Measurements from ENCODE around the gene LRCH1. TPM values are rescaled to one million over a fixed set of nuclear protein-coding genes. Genes with fewer than 3 reads are reported as not detected.
"Not testable (repeated sequence)": the region's sequence is repeated elsewhere in the genome, so short reads cannot be mapped to it uniquely, and the experiment has no call there.

The LRCH1 gene
- polyA plus RNA-seq, 1 donor from 2014 or later = 7.6 TPM

GRCh38 chr13:46738055-46738454, 185.1 kb downstream of the LRCH1 start:
- Mint-ChIP-seq H3K9me3 (no peaks in the 10 kb centered on the region), H3K27ac (no peak overlapping the region), H3K27me3 (no peaks in the 10 kb centered on the region), H3K4me1 (no peaks in the 10 kb centered on the region), H3K4me3 (no peak overlapping the region), H3K36me3 (no peaks in the 10 kb centered on the region)

- H3K27me3 Mint-ChIP-seq = no peaks in the 10 kb centered on the region
- no peak overlapping the region for H3K4me3 Mint-ChIP-seq
- H3K36me3 Mint-ChIP-seq = no peaks in the 10 kb centered on the region
- no peaks in the 10 kb centered on the region for H3K9me3 Mint-ChIP-seq
- H3K27ac Mint-ChIP-seq = no peak overlapping the region
- no peaks in the 10 kb centered on the region for H3K4me1 Mint-ChIP-seq
Observed at GRCh38 chr13:46738766-46739165, 185.8 kb downstream of the LRCH1 start.

GRCh38 chr13:46739447-46740098, 186.6 kb downstream of the LRCH1 start:
- no peaks in the 10 kb centered on the region for H3K27me3 Mint-ChIP-seq
- no peak overlapping the region for H3K4me3 Mint-ChIP-seq

DNA sequence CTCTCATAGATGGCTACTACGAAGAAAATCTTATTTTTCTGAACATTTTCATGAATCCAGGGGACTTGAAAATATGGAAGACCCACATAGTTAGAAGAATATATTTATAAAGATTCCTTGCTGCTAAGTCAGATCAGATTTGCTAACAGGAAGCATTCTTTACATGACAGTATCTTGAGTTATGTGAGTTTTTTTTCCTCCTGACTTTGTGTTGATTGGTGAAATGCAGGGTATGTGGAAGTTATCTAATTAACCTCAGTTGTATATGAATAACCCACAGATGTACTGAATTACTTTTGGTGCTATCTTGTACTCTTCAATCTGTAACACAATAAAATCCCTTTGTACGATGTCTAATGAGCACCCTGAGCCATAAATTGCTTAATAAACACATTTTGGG, 190.2 kb downstream of the LRCH1 start:
- H3K27ac Mint-ChIP-seq = no peak overlapping the region
- H3K9me3 Mint-ChIP-seq = no peaks in the 10 kb centered on the region
- H3K27me3 Mint-ChIP-seq = no peaks in the 10 kb centered on the region
- no peak overlapping the region for H3K4me3 Mint-ChIP-seq
- H3K4me1 Mint-ChIP-seq = no peaks in the 10 kb centered on the region
- peaks cover 7% of the 10 kb centered on the region for H3K36me3 Mint-ChIP-seq

More at GRCh38 chr13:46739447-46740098, 186.6 kb downstream of the LRCH1 start:
- Mint-ChIP-seq H3K27ac (no peak overlapping the region), H3K4me1 (no peaks in the 10 kb centered on the region), H3K9me3 (no peaks in the 10 kb centered on the region), H3K36me3 (no peaks in the 10 kb centered on the region)

DNA sequence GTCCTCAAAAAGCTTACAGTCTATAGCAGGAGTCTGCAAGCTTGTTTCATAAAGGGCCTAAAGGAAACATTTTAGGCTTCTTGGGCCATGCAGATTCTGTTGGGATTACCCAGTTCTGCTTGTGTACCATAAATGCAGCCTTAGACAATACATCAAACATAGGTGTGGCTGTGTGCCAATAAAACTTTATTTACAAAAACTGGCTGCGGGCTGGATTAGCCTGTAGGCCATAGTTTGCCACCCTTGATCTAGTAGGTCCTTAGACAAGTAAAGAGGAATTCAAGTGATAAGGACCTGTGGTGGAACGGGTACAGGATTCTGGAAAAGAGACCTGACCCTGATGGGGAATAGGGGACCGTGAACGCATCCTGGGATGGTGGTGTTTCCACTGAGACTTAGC, 192.1 kb downstream of the LRCH1 start:
- no peak overlapping the region for H3K4me3 Mint-ChIP-seq
- H3K27ac Mint-ChIP-seq = peak overlapping the region in 1 of 3 donors; percentile 87
- H3K36me3 Mint-ChIP-seq = peaks cover 7% of the 10 kb centered on the region
- H3K4me1 Mint-ChIP-seq = peaks cover 0 to 2% (median 0%) of the 10 kb centered on the region in 3 donors
- H3K9me3 Mint-ChIP-seq = no peaks in the 10 kb centered on the region
- H3K27me3 Mint-ChIP-seq = no peaks in the 10 kb centered on the region

GRCh38 chr13:46745706-46746105, 192.7 kb downstream of the LRCH1 start:
- Mint-ChIP-seq H3K27me3 (no peaks in the 10 kb centered on the region), H3K36me3 (peaks cover 7% of the 10 kb centered on the region), H3K4me3 (no peak overlapping the region), H3K9me3 (no peaks in the 10 kb centered on the region), H3K27ac (no peak overlapping the region), H3K4me1 (peaks cover 0 to 2% (median under 1%) of the 10 kb centered on the region in 3 donors)

- no peaks in the 10 kb centered on the region for H3K9me3 Mint-ChIP-seq
- H3K36me3 Mint-ChIP-seq = peaks cover 7% of the 10 kb centered on the region
- peaks cover 9 to 14% (median 10%) of the 10 kb centered on the region in 3 donors for H3K4me1 Mint-ChIP-seq
- H3K27me3 Mint-ChIP-seq = no peaks in the 10 kb centered on the region
- H3K4me3 Mint-ChIP-seq = no peak overlapping the region
- H3K27ac Mint-ChIP-seq = peak overlapping the region in 1 of 3 donors; percentile 63
Observed at GRCh38 chr13:46747031-46747820, 194.3 kb downstream of the LRCH1 start.

DNA sequence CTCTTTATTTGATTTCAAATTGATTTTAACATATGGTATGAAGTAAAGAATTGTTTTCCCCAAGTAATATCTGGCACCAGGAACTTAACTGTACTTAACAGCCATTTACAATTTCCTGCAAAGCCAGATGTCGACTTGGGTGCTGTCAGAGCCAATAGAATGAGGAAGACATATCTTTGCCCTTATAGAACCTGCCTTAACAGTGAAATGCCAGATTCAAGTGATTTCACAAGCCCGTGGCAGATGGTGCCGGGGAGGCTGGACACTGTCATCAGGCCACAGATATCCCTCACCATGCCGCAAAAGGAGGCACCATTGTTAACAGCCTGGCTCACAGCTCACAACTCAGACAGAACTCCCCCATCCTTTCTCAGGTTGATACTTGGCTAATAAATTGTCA, 195.3 kb downstream of the LRCH1 start:
- peaks cover 10 to 14% (median 11%) of the 10 kb centered on the region in 3 donors for H3K4me1 Mint-ChIP-seq
- H3K27ac Mint-ChIP-seq = no peak overlapping the region

GRCh38 chr13:46749951-46750350, 197.0 kb downstream of the LRCH1 start:
- peak overlapping the region in 1 of 3 donors; percentile 16 for H3K27ac Mint-ChIP-seq
- H3K4me3 Mint-ChIP-seq = no peak overlapping the region
- peaks cover 10 to 14% (median 11%) of the 10 kb centered on the region in 3 donors for H3K4me1 Mint-ChIP-seq
- H3K27me3 Mint-ChIP-seq = no peaks in the 10 kb centered on the region
- peaks cover 7% of the 10 kb centered on the region for H3K36me3 Mint-ChIP-seq
- H3K9me3 Mint-ChIP-seq = no peaks in the 10 kb centered on the region

More for the DNA sequence above, 195.3 kb downstream of the LRCH1 start:
- Mint-ChIP-seq H3K4me3 (no peak overlapping the region), H3K9me3 (no peaks in the 10 kb centered on the region), H3K36me3 (peaks cover 7% of the 10 kb centered on the region), H3K27me3 (no peaks in the 10 kb centered on the region)

DNA sequence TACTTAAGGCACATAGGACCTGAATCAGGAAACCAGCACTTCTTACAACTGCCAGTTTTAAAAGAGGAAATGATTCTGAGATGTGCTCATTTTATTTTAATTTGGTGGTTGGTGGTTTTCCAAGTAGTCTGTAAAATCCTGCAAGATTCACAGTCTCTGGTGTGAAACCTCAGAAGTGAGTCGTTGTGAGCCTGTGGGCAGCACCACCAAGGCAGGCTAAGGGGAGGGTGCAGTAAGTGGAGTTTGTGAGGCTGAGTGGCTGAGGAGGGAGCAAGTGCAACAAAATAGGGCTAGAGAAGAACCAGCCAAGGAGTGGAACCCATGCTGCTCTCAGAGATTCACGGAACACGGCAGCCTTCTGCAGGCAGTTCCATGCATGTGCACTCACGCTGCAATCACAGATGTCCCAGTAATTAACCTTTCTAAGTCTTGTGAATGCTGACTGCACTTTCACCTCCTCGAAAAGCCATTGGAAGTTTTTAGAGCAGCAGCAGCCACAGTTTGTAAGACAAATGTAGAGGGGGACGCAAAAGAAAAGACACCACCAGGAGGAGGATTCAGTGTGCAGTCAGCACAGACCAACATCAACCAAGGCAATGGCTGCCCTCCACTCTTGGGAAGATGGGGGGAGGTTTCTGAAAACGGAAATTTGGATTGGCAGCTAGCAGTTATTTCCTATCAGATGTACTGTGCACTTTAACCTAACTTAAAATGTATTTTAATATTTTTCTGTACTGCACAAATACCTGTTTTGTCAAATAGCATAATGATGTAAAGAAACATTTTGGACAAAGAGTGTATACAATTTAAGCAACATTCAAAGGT, 199.1 kb downstream of the LRCH1 start:
- Mint-ChIP-seq H3K36me3 (no peaks in the 10 kb centered on the region), H3K4me1 (peaks cover 12 to 17% (median 13%) of the 10 kb centered on the region in 3 donors), H3K9me3 (no peaks in the 10 kb centered on the region), H3K27me3 (no peaks in the 10 kb centered on the region), H3K27ac (peak overlapping the region in 2 of 3 donors; percentile 2 to 14), H3K4me3 (peak overlapping the region in 1 of 4 donors; percentile 7)

DNA sequence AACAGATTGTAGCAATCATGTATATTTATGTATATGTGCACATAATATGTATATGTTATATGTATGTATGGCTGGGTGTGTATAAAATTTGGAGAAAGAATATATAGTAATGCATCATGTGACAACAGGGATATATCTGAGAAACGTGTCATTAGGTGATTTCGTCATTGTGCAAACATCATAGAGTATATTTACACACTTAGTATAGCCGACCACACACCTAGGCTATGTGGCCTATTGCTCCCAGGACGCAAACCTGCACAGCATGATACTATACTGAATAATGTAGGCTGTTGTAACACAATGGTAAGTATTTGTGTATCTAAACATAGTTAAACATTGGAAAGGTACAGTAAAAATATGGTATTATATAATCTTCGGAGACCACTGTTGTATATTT, 200.2 kb downstream of the LRCH1 start:
- no peak overlapping the region for H3K4me3 Mint-ChIP-seq
- no peak overlapping the region for H3K27ac Mint-ChIP-seq
- H3K27me3 Mint-ChIP-seq = peaks cover 2% of the 10 kb centered on the region
- peaks cover 19 to 25% (median 20%) of the 10 kb centered on the region in 3 donors for H3K4me1 Mint-ChIP-seq
- H3K36me3 Mint-ChIP-seq = no peaks in the 10 kb centered on the region
- H3K9me3 Mint-ChIP-seq = no peaks in the 10 kb centered on the region

- Mint-ChIP-seq H3K9me3 (no peaks in the 10 kb centered on the region), H3K4me3 (peak overlapping the region in 1 of 4 donors; percentile 56), H3K27me3 (peaks cover 4% of the 10 kb centered on the region), H3K27ac (peak overlapping the region in 1 of 3 donors; percentile 78), H3K4me1 (peaks cover 20 to 25% (median 21%) of the 10 kb centered on the region in 3 donors), H3K36me3 (no peaks in the 10 kb centered on the region)
Observed at GRCh38 chr13:46753917-46754316, 200.9 kb downstream of the LRCH1 start.

DNA sequence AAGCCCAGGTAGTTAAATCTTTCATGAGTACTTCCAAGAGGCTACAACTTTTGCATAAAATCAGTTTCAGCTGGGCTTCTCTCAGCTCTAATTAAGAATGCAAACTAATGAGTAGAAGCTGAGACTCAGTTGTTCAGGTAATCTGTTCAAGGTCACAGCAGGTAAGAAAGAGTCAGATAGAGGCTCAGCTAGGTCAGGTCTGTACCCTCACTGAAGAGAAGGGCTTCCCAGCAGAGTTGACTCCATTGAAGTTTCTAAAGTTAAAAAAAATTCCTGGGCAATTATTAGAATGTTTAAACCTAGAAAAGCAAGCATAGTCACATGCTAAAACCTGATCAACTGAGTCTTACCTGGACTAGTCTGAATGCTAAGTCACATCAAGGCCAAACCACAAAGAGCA, 201.8 kb downstream of the LRCH1 start:
- no peak overlapping the region for H3K27ac Mint-ChIP-seq
- no peak overlapping the region for H3K4me3 Mint-ChIP-seq
- peaks cover 4% of the 10 kb centered on the region for H3K27me3 Mint-ChIP-seq
- H3K4me1 Mint-ChIP-seq = peaks cover 19 to 25% (median 20%) of the 10 kb centered on the region in 3 donors
- H3K9me3 Mint-ChIP-seq = no peaks in the 10 kb centered on the region
- no peaks in the 10 kb centered on the region for H3K36me3 Mint-ChIP-seq

GRCh38 chr13:46755508-46755907, 202.5 kb downstream of the LRCH1 start:
- not testable (repeated sequence) for H3K36me3 Mint-ChIP-seq, H3K27ac Mint-ChIP-seq, H3K4me3 Mint-ChIP-seq, H3K27me3 Mint-ChIP-seq, H3K9me3 Mint-ChIP-seq
- peaks cover 19 to 29% (median 25%) of the 10 kb centered on the region in 3 donors for H3K4me1 Mint-ChIP-seq

DNA sequence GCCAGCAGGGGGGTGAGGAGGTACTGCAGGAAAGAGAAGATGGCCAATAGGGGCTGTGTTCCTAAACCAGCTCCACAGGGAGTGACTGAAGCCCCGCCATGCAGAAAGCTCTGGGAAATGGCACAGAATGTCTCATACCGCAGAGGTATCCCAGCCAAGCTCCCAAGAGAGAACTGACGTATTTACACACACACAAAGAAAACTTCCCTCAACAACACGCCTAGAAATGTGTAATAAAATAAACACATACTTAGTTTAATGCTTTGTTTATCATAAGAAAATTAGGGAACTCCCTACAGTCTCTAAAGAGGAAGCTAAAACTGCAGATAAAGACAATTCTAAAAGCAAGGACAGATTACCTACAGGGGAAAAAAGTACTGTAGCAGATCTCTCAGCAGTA, 204.0 kb downstream of the LRCH1 start:
- Mint-ChIP-seq H3K4me1 (peaks cover 15 to 18% (median 18%) of the 10 kb centered on the region in 3 donors), H3K9me3 (no peaks in the 10 kb centered on the region), H3K4me3 (peak overlapping the region in 1 of 4 donors; percentile 3), H3K27ac (no peak overlapping the region), H3K36me3 (no peaks in the 10 kb centered on the region), H3K27me3 (peaks cover 4% of the 10 kb centered on the region)

All from IgD-negative memory B cell (primary cell).